Prostate gland (tissue), 2 donors: ENCODE measurements around the gene ZNF782.

Experiments
- POLR2A ChIP-seq: fragments of 450-650 bp; IDR thresholded peaks from one replicate; pipeline ENCODE4 v1.6.1; 2016; ENCODE audit warnings: antibody characterized with exemption, mild to moderate bottlenecking
- POLR2AphosphoS5 ChIP-seq: sonication (generic); formaldehyde crosslinking; IDR thresholded peaks from one replicate; pipeline ENCODE4 v1.6.1; 2017; ENCODE audit warnings: antibody characterized with exemption
- TF ChIP-seq, protein P1 (sequence below), 4 experiments: fragments of 200-600 bp in 2 of 4; fragments of 450-650 bp in 2 of 4; sonication (generic) in 2 of 4; IDR thresholded peaks; 1 replicate in 3 of 4; 2 replicates in 1 of 4; pipeline ENCODE4 v1.5.1; 2016 to 2019; ENCODE audit warnings: antibody characterized with exemption in 4 of 4, mild to moderate bottlenecking in 2 of 4, moderate library complexity in 2 of 4

DNA sequence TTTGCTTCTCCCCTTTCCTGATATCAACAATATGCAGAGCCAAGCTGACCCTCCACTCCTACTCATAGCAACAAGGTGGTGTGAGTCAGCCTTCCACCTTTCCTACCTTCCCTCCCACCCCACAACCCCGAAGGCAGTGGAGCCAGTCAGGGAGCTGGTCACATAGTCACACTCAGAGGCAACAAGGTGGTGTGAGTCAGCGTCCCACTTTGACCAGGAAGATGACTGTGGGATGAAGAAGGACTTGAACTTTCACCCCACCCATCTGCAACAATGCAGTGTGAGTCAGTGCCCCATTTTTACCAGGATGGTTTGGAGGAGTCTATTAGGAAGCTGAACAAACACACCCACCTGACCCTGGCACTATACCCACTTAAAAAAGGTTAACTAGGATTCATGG is 30.1 kb upstream of the ZNF782 start:
- TF ChIP-seq, protein P1, sequence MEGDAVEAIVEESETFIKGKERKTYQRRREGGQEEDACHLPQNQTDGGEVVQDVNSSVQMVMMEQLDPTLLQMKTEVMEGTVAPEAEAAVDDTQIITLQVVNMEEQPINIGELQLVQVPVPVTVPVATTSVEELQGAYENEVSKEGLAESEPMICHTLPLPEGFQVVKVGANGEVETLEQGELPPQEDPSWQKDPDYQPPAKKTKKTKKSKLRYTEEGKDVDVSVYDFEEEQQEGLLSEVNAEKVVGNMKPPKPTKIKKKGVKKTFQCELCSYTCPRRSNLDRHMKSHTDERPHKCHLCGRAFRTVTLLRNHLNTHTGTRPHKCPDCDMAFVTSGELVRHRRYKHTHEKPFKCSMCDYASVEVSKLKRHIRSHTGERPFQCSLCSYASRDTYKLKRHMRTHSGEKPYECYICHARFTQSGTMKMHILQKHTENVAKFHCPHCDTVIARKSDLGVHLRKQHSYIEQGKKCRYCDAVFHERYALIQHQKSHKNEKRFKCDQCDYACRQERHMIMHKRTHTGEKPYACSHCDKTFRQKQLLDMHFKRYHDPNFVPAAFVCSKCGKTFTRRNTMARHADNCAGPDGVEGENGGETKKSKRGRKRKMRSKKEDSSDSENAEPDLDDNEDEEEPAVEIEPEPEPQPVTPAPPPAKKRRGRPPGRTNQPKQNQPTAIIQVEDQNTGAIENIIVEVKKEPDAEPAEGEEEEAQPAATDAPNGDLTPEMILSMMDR (IDR thresholded peaks at IDR 0.05): no peak
- no peak for TF ChIP-seq POLR2AphosphoS5
- no peak for TF ChIP-seq POLR2A
